ENCODE measurements around the gene WRAP53. TPM values are rescaled to one million over a fixed set of nuclear protein-coding genes. Genes with fewer than 3 reads are reported as not detected.

The WRAP53 gene
- total and polyA plus RNA-seq, 4 experiments from 2014 or later, result 9.8 to 13.1 (median 12.2) TPM

GRCh38 chr17:7688808-7689316, 585 bp downstream of the WRAP53 start:
- DNase-seq, result no peak
- ChIA-PET POLR2A (ENCODE audit: partially characterized antibody) (interaction anchor here (1.5 to 6.8 kb wide), 15 partner anchors 10 to 643 kb away, joined by 5 to 116 read pairs (median 42); partner anchors contain the start of genes ATP1B2, FXR2, MPDU1 and POLR2A), CTCF (ENCODE audit: partially characterized antibody) (interaction anchor here (1.2 to 6.4 kb wide), 14 partner anchors 14 to 353 kb away, joined by 3 to 56 read pairs (median 11); partner anchors contain the start of genes ACAP1, FXR2, MPDU1 and SAT2)
- Histone ChIP-seq H3K27ac (ENCODE audit: low read depth, low read length) (peak overlapping the region; percentile 78), H3K27me3 (ENCODE audit: insufficient read depth, low read length) (no peaks in the 10 kb centered on the region), H3K4me3 (ENCODE audit: low read length in 2 of 2) (peak overlapping the region; percentile 63 to 100), H3K36me3 (ENCODE audit: insufficient read depth, low read length) (no peaks in the 10 kb centered on the region), H3K9me3 (ENCODE audit: control insufficient read depth in 1 of 2, low read length in 2 of 2) (no peaks in the 10 kb centered on the region), H3K4me1 (ENCODE audit: insufficient read depth, low read length) (peaks cover 35% of the 10 kb centered on the region)
- peaks cover 15 to 45% of the 10 kb centered on the region in 2 donors for H3K36me3 Mint-ChIP-seq
- intact Hi-C loops (cut with micrococcal nuclease), result loop anchor here (1.0 to 5.0 kb wide), 11 partner anchors 39 to 642 kb away; partner anchors contain the start of genes ATP1B2, KCTD11, SENP3 and TMEM102
- peaks cover 0 to 10% (median 0%) of the 10 kb centered on the region in 8 donors for H3K9me3 Mint-ChIP-seq
- H3K4me3 Mint-ChIP-seq, result peak overlapping the region; percentile 93 to 98 (median 96)
- H3K27ac Mint-ChIP-seq, result peak overlapping the region; percentile 41 to 100 (median 99)
- H3K4me1 Mint-ChIP-seq, result peaks cover 17 to 50% (median 40%) of the 10 kb centered on the region in 4 donors
- H3K27me3 Mint-ChIP-seq, result no peaks in the 10 kb centered on the region

GRCh38 chr17:7695586-7695985, 7.3 kb downstream of the WRAP53 start:
- ChIA-PET CTCF (ENCODE audit: partially characterized antibody) (no interaction called here), POLR2A (ENCODE audit: partially characterized antibody) (no interaction called here)
- Histone ChIP-seq H3K27me3 (ENCODE audit: insufficient read depth, low read length) (no peaks in the 10 kb centered on the region), H3K4me3 (ENCODE audit: low read length in 2 of 2) (no peak overlapping the region), H3K9me3 (ENCODE audit: control insufficient read depth in 1 of 2, low read length in 2 of 2) (no peaks in the 10 kb centered on the region), H3K27ac (ENCODE audit: low read depth, low read length) (no peak overlapping the region), H3K36me3 (ENCODE audit: insufficient read depth, low read length) (no peaks in the 10 kb centered on the region), H3K4me1 (ENCODE audit: insufficient read depth, low read length) (no peaks in the 10 kb centered on the region)
- intact Hi-C loops (cut with micrococcal nuclease), result no loop called here
- Mint-ChIP-seq H3K4me1 (peaks cover 0 to 2% (median 0%) of the 10 kb centered on the region in 4 donors), H3K9me3 (no peaks in the 10 kb centered on the region), H3K27ac (no peak overlapping the region), H3K27me3 (no peaks in the 10 kb centered on the region), H3K36me3 (peaks cover 30 to 42% of the 10 kb centered on the region in 2 donors), H3K4me3 (no peak overlapping the region)
- DNase-seq, result no peak

- Mint-ChIP-seq H3K4me3 (no peak overlapping the region), H3K9me3 (no peaks in the 10 kb centered on the region), H3K4me1 (peaks cover 0 to 2% (median 0%) of the 10 kb centered on the region in 4 donors), H3K27ac (no peak overlapping the region), H3K27me3 (peaks cover 0 to 6% of the 10 kb centered on the region in 2 donors), H3K36me3 (peaks cover 42 to 55% of the 10 kb centered on the region in 2 donors)
- intact Hi-C loops (cut with micrococcal nuclease), result no loop called here
- no peak overlapping the region for H3K27ac ChIP-seq (ENCODE audit: low read depth, low read length)
- H3K4me3 ChIP-seq (ENCODE audit: low read length in 2 of 2), result no peak overlapping the region
- H3K36me3 ChIP-seq (ENCODE audit: insufficient read depth, low read length), result peaks cover 3% of the 10 kb centered on the region
- H3K27me3 ChIP-seq (ENCODE audit: insufficient read depth, low read length), result no peaks in the 10 kb centered on the region
- ChIA-PET CTCF (ENCODE audit: partially characterized antibody) (interaction anchor here (0.8 kb wide), 1 partner anchor 786 kb away, joined by 3 read pairs; no protein-coding TSS in a partner anchor), POLR2A (ENCODE audit: partially characterized antibody) (no interaction called here)
- no peaks in the 10 kb centered on the region for H3K9me3 ChIP-seq (ENCODE audit: control insufficient read depth in 1 of 2, low read length in 2 of 2)
- DNase-seq, result no peak
- H3K4me1 ChIP-seq (ENCODE audit: insufficient read depth, low read length), result no peaks in the 10 kb centered on the region
Observed at GRCh38 chr17:7697828-7698588, 9.7 kb downstream of the WRAP53 start.

GRCh38 chr17:7700510-7700909, 12.2 kb downstream of the WRAP53 start:
- H3K27ac ChIP-seq (ENCODE audit: low read depth, low read length), result no peak overlapping the region
- Mint-ChIP-seq H3K4me1 (peaks cover 4 to 14% (median 8%) of the 10 kb centered on the region in 4 donors), H3K4me3 (no peak overlapping the region), H3K36me3 (peaks cover 35 to 49% of the 10 kb centered on the region in 2 donors), H3K27me3 (peaks cover 14 to 23% of the 10 kb centered on the region in 2 donors), H3K27ac (no peak overlapping the region), H3K9me3 (no peaks in the 10 kb centered on the region)
- ChIA-PET POLR2A (ENCODE audit: partially characterized antibody) (no interaction called here), CTCF (ENCODE audit: partially characterized antibody) (no interaction called here)
- no peak overlapping the region for H3K4me3 ChIP-seq (ENCODE audit: low read length in 2 of 2)
- no peaks in the 10 kb centered on the region for H3K9me3 ChIP-seq (ENCODE audit: control insufficient read depth in 1 of 2, low read length in 2 of 2)
- H3K27me3 ChIP-seq (ENCODE audit: insufficient read depth, low read length), result peaks cover 13% of the 10 kb centered on the region
- H3K36me3 ChIP-seq (ENCODE audit: insufficient read depth, low read length), result peaks cover 3% of the 10 kb centered on the region
- intact Hi-C loops (cut with micrococcal nuclease), result no loop called here
- DNase-seq, result no peak
- H3K4me1 ChIP-seq (ENCODE audit: insufficient read depth, low read length), result peaks cover 9% of the 10 kb centered on the region

DNA sequence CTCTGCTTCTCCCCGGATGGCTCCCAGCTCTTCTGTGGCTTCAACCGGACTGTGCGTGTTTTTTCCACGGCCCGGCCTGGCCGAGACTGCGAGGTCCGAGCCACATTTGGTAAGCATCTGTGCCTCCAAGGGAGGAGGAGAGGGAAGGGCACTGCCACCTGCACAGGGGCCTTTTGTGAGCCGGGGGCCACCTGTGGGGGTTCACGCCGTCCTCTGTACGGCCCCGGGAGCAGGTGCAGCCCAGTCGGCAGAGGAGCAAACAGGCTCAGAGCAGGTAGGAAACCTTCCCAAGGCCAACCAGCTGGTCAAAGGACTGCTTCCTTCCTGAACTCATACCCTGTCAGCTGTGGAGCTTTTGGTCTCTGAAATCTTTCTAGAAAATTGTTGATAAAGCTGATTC, 13.4 kb downstream of the WRAP53 start:
- intact Hi-C loops (cut with micrococcal nuclease), result no loop called here
- Mint-ChIP-seq H3K4me3 (no peak overlapping the region), H3K9me3 (no peaks in the 10 kb centered on the region), H3K27me3 (peaks cover 26 to 34% of the 10 kb centered on the region in 2 donors), H3K36me3 (peaks cover 27 to 41% of the 10 kb centered on the region in 2 donors), H3K27ac (no peak overlapping the region), H3K4me1 (peaks cover 6 to 21% (median 15%) of the 10 kb centered on the region in 4 donors)
- ChIA-PET POLR2A (ENCODE audit: partially characterized antibody) (no interaction called here), CTCF (ENCODE audit: partially characterized antibody) (interaction anchor here (2.7 kb wide), 1 partner anchor 14 kb away, joined by 7 read pairs; the partner anchor contains the start of genes TP53 and WRAP53)
- Histone ChIP-seq H3K27me3 (ENCODE audit: insufficient read depth, low read length) (peaks cover 19% of the 10 kb centered on the region), H3K4me1 (ENCODE audit: insufficient read depth, low read length) (peaks cover 9% of the 10 kb centered on the region), H3K9me3 (ENCODE audit: control insufficient read depth in 1 of 2, low read length in 2 of 2) (no peaks in the 10 kb centered on the region), H3K27ac (ENCODE audit: low read depth, low read length) (no peak overlapping the region), H3K36me3 (ENCODE audit: insufficient read depth, low read length) (peaks cover 3% of the 10 kb centered on the region), H3K4me3 (ENCODE audit: low read length in 2 of 2) (no peak overlapping the region)
- no peak for DNase-seq

GRCh38 chr17:7702776-7703175, 14.5 kb downstream of the WRAP53 start:
- Histone ChIP-seq H3K4me3 (ENCODE audit: low read length in 2 of 2) (no peak overlapping the region), H3K36me3 (ENCODE audit: insufficient read depth, low read length) (peaks cover 3% of the 10 kb centered on the region), H3K27me3 (ENCODE audit: insufficient read depth, low read length) (peaks cover 30% of the 10 kb centered on the region), H3K4me1 (ENCODE audit: insufficient read depth, low read length) (peaks cover 9% of the 10 kb centered on the region), H3K27ac (ENCODE audit: low read depth, low read length) (no peak overlapping the region), H3K9me3 (ENCODE audit: control insufficient read depth in 1 of 2, low read length in 2 of 2) (no peaks in the 10 kb centered on the region)
- ChIA-PET CTCF (ENCODE audit: partially characterized antibody) (interaction anchor here (0.8 to 2.7 kb wide), 2 partner anchors 15 to 339 kb away, joined by 3 to 7 read pairs; partner anchors contain the start of genes TP53 and WRAP53), POLR2A (ENCODE audit: partially characterized antibody) (no interaction called here)
- DNase-seq, result no peak
- Mint-ChIP-seq H3K9me3 (no peaks in the 10 kb centered on the region), H3K27ac (no peak overlapping the region), H3K4me1 (peaks cover 6 to 22% (median 15%) of the 10 kb centered on the region in 4 donors), H3K36me3 (peaks cover 23 to 36% of the 10 kb centered on the region in 2 donors), H3K27me3 (peaks cover 33 to 45% of the 10 kb centered on the region in 2 donors), H3K4me3 (no peak overlapping the region)
- intact Hi-C loops (cut with micrococcal nuclease), result no loop called here

Measured in CD4-positive, alpha-beta memory T cell (primary cell).